Erythroblast (primary cell): ENCODE results near the gene TPM1.

Experiments used
- DNase-seq, 2 experiments: peaks; one replicate each; lab custom pipeline; 2025; lab: John Stamatoyannopoulos, UW
- GATA1 ChIP-seq: IDR thresholded peaks from 2 replicates; pipeline ENCODE4 v1.6.1; 2011; ENCODE audit warnings: low read depth, mild to moderate bottlenecking, control low read depth, low read length, moderate library complexity
- POLR2A ChIP-seq: IDR thresholded peaks from 2 replicates; pipeline ENCODE4 v1.6.1; 2011; ENCODE audit warnings: mild to moderate bottlenecking, low read length

The TPM1 gene

GRCh38 chr15:63075015-63075983 is 32.8 kb downstream of the TPM1 start:
- DNase-seq = peak in 1 of 2 experiments; percentile 19
- TF ChIP-seq POLR2A (no peak), GATA1 (no peak)

- TF ChIP-seq GATA1 (no peak), POLR2A (no peak)
- DNase-seq = no peak
Observed at GRCh38 chr15:63075984-63076713, 33.6 kb downstream of the TPM1 start.

GRCh38 chr15:63076714-63077046 is 34.1 kb downstream of the TPM1 start:
- no peak for TF ChIP-seq GATA1
- no peak for TF ChIP-seq POLR2A
- no peak for DNase-seq

- no peak for DNase-seq
Observed at GRCh38 chr15:63077952-63078351, 35.4 kb downstream of the TPM1 start.

GRCh38 chr15:63079947-63080626 is 37.5 kb downstream of the TPM1 start:
- DNase-seq = peak in 1 of 2 experiments; percentile 13
- TF ChIP-seq GATA1 (no peak), POLR2A (no peak)

More at GRCh38 chr15:63077952-63078351, 35.4 kb downstream of the TPM1 start:
- TF ChIP-seq POLR2A (no peak), GATA1 (no peak)

- TF ChIP-seq GATA1 = no peak
- no peak for TF ChIP-seq POLR2A
- DNase-seq = no peak
Observed at GRCh38 chr15:63080634-63081250, 38.2 kb downstream of the TPM1 start.

GRCh38 chr15:63082366-63082765 is 39.8 kb downstream of the TPM1 start:
- TF ChIP-seq POLR2A (no peak), GATA1 (no peak)
- no peak for DNase-seq

GRCh38 chr15:63083044-63083443 is 40.5 kb downstream of the TPM1 start:
- DNase-seq = no peak
- TF ChIP-seq POLR2A (no peak), GATA1 (no peak)

- TF ChIP-seq POLR2A (no peak), GATA1 (no peak)
Observed at GRCh38 chr15:63083541-63083940, 41.0 kb downstream of the TPM1 start.

GRCh38 chr15:63084806-63085205 is 42.3 kb downstream of the TPM1 start:
- TF ChIP-seq POLR2A = no peak
- no peak for DNase-seq

More at GRCh38 chr15:63083541-63083940, 41.0 kb downstream of the TPM1 start:
- DNase-seq = no peak

- DNase-seq = no peak
- TF ChIP-seq POLR2A (no peak), GATA1 (no peak)
Observed at GRCh38 chr15:63085289-63085688, 42.7 kb downstream of the TPM1 start.

- no peak for TF ChIP-seq POLR2A
- no peak for TF ChIP-seq GATA1
- no peak for DNase-seq
Observed at GRCh38 chr15:63086271-63086670, 43.7 kb downstream of the TPM1 start.

- no peak for DNase-seq
- no peak for TF ChIP-seq POLR2A
- no peak for TF ChIP-seq GATA1
Observed at GRCh38 chr15:63086947-63087346, 44.4 kb downstream of the TPM1 start.
